Natural killer cell (primary cell): Measurements from ENCODE around the gene RGS12. TPM values are rescaled to one million over a fixed set of nuclear protein-coding genes. Genes with fewer than 3 reads are reported as not detected.

Experiments
- ATAC-seq, 3 donors: fragments of 150-1000 bp in 2 of 3; fragments of 200-7000 bp in 1 of 3; cut with Tn5 transposase; 1 replicate in 1 of 3; 2 replicates in 2 of 3; pipeline ENCODE4 v1.10.0; 2021; ENCODE audit warnings: mild to moderate bottlenecking in 2 of 3, moderate library complexity in 2 of 3
- DNase-seq, 2 donors: peaks; one replicate each; pipeline versions ENCODE4 v3.0.0 to v3.0.0-alpha.2; 2013 to 2021; ENCODE audit warnings: mixed read lengths in 1 of 2
- H3K27ac ChIP-seq: one replicate; pipeline ENCODE4 v1.5.1; 2013; ENCODE audit warnings: mild to moderate bottlenecking, low read length
- H3K27me3 ChIP-seq: one replicate; pipeline ENCODE4 v1.6.1; 2013; ENCODE audit warnings: low read length; ENCODE audit not compliant: control insufficient read depth, insufficient read depth
- H3K36me3 ChIP-seq: one replicate; pipeline ENCODE4 v1.6.1; 2013; ENCODE audit warnings: low read length; ENCODE audit not compliant: control insufficient read depth, insufficient read depth
- H3K4me1 ChIP-seq: one replicate; pipeline ENCODE4 v1.6.1; 2013; ENCODE audit warnings: low read length; ENCODE audit not compliant: control insufficient read depth, insufficient read depth
- H3K4me3 ChIP-seq: one replicate; pipeline ENCODE4 v1.5.1; 2013; ENCODE audit warnings: low read length
- H3K9me3 ChIP-seq: one replicate; pipeline ENCODE4 v1.6.1; 2013; ENCODE audit warnings: low read length; ENCODE audit not compliant: control insufficient read depth, insufficient read depth
- H3K27ac Mint-ChIP-seq, 2 donors: one replicate each; pipeline ENCODE4 v1.8.0; 2022; ENCODE audit warnings: mild to moderate bottlenecking in 2 of 2, mixed read lengths in 2 of 2, moderate library complexity in 1 of 2
- H3K27me3 Mint-ChIP-seq, 2 donors: one replicate each; pipeline ENCODE4 v1.8.0; 2022; ENCODE audit warnings: low read depth in 2 of 2, mixed read lengths in 2 of 2
- H3K36me3 Mint-ChIP-seq: one replicate; pipeline ENCODE4 v1.8.0; 2022; ENCODE audit warnings: mixed read lengths
- H3K4me1 Mint-ChIP-seq, 2 donors: one replicate each; pipeline ENCODE4 v1.8.0; 2022; ENCODE audit warnings: mixed read lengths in 2 of 2
- H3K4me3 Mint-ChIP-seq: one replicate; pipeline ENCODE4 v1.8.0; 2022; ENCODE audit warnings: mild to moderate bottlenecking, moderate library complexity, mixed read lengths
- H3K9me3 Mint-ChIP-seq, 2 donors: one replicate each; pipeline ENCODE4 v1.8.0; 2022; ENCODE audit warnings: mixed read lengths in 2 of 2
- WGBS: methylation state at CpG from one replicate; pipeline ENCODE4 v1.1.7; 2013; ENCODE audit warnings: missing lambda C conversion rate; ENCODE audit not compliant: insufficient coverage; 5-methylcytosine and 5-hydroxymethylcytosine counted together
- intact Hi-C: fragments of 100-400 bp; cut with micrococcal nuclease; formaldehyde crosslinking; loops from one replicate; pipeline ENCODE4 v1.14.2; 2022
- total RNA-seq, 4 donors: library from RNA; stranded (reverse); fragments of 120-200 nt in 1 of 4; gene quantifications; one replicate each; pipeline versions ENCODE4 v1.2.3 to v1.2.4, GENCODE V29; 2013 to 2022
- TF ChIP-seq, protein P1 (sequence below): fragments of 200-600 bp; IDR thresholded peaks from one replicate; pipeline ENCODE4 v1.8.0; 2022; ENCODE audit warnings: antibody characterized with exemption

Gene RGS12
- total RNA-seq, 3 donors from 2014 or later (not counting 1 experiment from before 2014, with no cell fraction given) = 10.5 to 12.3 (median 10.6) TPM

DNA sequence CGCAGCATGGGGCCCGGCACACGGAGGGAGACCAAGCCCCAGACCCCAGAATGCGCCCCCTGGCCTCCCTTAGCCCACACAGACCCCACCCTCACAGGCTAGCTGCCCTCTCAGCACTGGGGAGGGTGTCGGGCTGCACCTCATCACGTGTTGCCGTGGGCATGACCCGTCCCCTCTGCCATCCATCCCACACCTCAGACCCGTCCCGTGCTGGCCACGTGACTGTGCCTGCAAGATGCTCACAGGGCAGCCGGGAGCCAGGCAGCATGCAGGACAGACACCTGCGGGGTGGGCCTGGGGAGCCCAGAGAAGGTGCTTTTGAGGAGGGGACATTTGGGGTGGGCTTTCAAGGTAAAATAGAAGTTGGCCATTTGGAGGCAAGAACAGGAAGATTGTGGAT, 39.0 kb upstream of the RGS12 start:
- Mint-ChIP-seq H3K36me3 (no peaks in the 10 kb centered on the region), H3K27me3 (no peaks in the 10 kb centered on the region), H3K4me3 (no peak overlapping the region), H3K9me3 (no peaks in the 10 kb centered on the region), H3K27ac (no peak overlapping the region), H3K4me1 (no peaks in the 10 kb centered on the region)
- 87% methylated on average over 13 of the region's 13 CpGs for WGBS
- Histone ChIP-seq H3K27me3 (no peaks in the 10 kb centered on the region), H3K9me3 (no peaks in the 10 kb centered on the region), H3K27ac (no peak overlapping the region), H3K4me3 (no peak overlapping the region), H3K36me3 (peaks cover 2% of the 10 kb centered on the region), H3K4me1 (no peaks in the 10 kb centered on the region)
- ATAC-seq (no peak), DNase-seq (peak in 1 of 2 donors; percentile 11)
- TF ChIP-seq, protein P1, sequence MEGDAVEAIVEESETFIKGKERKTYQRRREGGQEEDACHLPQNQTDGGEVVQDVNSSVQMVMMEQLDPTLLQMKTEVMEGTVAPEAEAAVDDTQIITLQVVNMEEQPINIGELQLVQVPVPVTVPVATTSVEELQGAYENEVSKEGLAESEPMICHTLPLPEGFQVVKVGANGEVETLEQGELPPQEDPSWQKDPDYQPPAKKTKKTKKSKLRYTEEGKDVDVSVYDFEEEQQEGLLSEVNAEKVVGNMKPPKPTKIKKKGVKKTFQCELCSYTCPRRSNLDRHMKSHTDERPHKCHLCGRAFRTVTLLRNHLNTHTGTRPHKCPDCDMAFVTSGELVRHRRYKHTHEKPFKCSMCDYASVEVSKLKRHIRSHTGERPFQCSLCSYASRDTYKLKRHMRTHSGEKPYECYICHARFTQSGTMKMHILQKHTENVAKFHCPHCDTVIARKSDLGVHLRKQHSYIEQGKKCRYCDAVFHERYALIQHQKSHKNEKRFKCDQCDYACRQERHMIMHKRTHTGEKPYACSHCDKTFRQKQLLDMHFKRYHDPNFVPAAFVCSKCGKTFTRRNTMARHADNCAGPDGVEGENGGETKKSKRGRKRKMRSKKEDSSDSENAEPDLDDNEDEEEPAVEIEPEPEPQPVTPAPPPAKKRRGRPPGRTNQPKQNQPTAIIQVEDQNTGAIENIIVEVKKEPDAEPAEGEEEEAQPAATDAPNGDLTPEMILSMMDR = no peak
- intact Hi-C loops = no loop called here

DNA sequence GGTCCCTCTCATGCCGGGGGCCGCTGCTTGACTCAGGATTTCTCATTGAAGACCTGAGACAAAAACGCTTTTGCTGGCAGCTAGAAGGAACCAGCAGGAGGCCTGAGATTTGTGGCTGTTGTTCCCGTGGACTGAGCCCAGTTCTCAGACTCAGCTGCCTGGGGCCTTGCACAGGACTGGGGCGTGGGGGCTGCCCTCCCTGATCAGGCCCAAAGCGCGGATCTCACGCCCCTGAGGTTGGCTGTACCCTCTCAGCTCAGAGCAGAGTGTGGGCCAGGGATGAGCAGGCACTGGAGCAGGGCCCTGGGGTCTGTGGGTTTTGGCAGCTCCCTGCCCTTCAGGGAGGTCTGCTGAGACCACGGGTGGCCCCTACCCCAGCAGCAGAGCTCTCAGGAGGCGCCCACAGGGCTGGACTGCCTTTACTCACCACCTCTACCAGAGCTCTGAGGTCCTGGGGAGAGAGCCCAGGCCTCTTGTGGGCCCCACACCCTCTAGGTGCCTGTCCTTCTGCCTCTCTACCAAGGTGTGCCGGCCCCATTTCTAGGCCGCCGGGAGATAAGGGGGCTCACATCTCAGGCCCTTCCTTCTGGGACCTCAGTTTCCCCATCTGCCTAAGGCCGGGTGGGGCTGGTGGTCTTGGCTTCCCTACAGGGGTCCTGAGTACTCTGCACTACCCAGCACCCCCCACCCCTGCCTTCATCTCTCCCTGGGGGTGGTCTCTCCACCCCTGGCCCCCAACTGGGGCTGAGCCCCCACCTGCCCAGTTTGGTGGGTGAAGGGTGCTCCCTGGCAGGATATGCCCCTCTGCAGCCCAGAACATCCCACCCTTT, 38.3 kb upstream of the RGS12 start:
- Mint-ChIP-seq H3K4me3 (no peak overlapping the region), H3K27ac (no peak overlapping the region), H3K4me1 (no peaks in the 10 kb centered on the region), H3K36me3 (no peaks in the 10 kb centered on the region), H3K9me3 (no peaks in the 10 kb centered on the region), H3K27me3 (no peaks in the 10 kb centered on the region)
- no peak overlapping the region for H3K4me3 ChIP-seq
- H3K36me3 ChIP-seq = peaks cover 2% of the 10 kb centered on the region
- DNase-seq = peak in 1 of 2 donors; percentile 6
- intact Hi-C loops = no loop called here
- H3K4me1 ChIP-seq = no peaks in the 10 kb centered on the region
- no peaks in the 10 kb centered on the region for H3K9me3 ChIP-seq
- TF ChIP-seq, protein P1 = no peak
- ATAC-seq = no peak
- H3K27me3 ChIP-seq = no peaks in the 10 kb centered on the region
- H3K27ac ChIP-seq = no peak overlapping the region
- 93% methylated on average over 14 of the region's 14 CpGs for WGBS

DNA sequence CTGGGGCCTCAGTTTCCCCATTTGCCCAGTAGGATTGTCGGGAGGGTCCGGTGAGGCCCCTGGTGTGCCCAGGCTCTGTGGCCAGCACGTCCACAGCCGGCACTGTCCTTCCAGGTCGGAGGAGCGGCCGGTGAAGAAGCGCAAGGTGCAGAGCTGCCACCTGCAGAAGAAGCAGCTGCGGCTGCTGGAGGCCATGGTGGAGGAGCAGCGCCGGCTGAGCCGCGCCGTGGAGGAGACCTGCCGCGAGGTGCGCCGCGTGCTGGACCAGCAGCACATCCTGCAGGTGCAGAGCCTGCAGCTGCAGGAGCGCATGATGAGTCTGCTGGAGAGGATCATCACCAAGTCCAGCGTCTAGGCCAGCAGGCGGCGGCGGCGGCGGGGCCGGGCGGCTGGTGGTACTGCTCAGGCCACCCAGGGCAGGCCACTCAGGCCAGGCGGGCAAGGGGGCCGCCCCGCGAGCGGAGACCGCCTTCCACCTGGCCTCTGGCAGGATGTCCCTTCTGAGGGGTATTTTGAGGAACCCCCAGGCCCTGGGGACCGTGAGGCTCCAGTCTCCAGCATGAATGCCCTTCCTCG, 37.1 kb upstream of the RGS12 start:
- no peaks in the 10 kb centered on the region for H3K4me1 Mint-ChIP-seq
- no peaks in the 10 kb centered on the region for H3K36me3 Mint-ChIP-seq
- Histone ChIP-seq H3K4me3 (no peak overlapping the region), H3K9me3 (no peaks in the 10 kb centered on the region), H3K27me3 (no peaks in the 10 kb centered on the region), H3K36me3 (peaks cover 2% of the 10 kb centered on the region), H3K4me1 (no peaks in the 10 kb centered on the region), H3K27ac (no peak overlapping the region)
- H3K9me3 Mint-ChIP-seq = no peaks in the 10 kb centered on the region
- no peak overlapping the region for H3K27ac Mint-ChIP-seq
- WGBS = 97% methylated on average over 36 of the region's 36 CpGs
- TF ChIP-seq, protein P1 = no peak
- ATAC-seq = no peak
- intact Hi-C loops = no loop called here
- DNase-seq = peak in 1 of 2 donors; percentile 9
- no peak overlapping the region for H3K4me3 Mint-ChIP-seq
- H3K27me3 Mint-ChIP-seq = no peaks in the 10 kb centered on the region
